T-helper 1 cell (primary cell): ENCODE data around the gene BTG1.
"Not testable (repeated sequence)": the region's sequence is repeated elsewhere in the genome, so short reads cannot be mapped to it uniquely, and the experiment has no call there.

ENCODE experiments used
- DNase-seq, 5 donors: peaks; one replicate each; pipeline ENCODE4 v3.0.0-alpha.2; 2012 to 2020

The BTG1 gene

DNA sequence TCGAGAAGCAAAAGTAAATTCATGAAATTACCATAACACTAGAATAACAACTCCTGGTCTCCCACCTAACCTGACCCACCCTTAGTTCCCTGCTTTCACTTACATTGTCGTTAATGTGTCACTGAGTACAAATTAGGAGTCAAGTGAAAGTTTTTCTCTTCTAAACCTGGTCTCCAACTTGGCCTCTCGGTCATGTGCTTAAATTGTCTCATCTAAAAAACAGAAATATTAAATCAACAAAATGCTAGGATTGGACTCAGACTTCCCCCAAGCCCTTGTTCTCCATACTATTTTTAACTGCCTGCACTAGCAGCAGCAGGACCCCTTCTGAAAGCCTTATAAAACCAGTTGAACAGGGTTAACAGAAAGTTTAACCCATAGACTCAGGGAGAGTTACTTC lies 1.8 kb upstream of the BTG1 start:
- DNase-seq, result no peak

GRCh38 chr12:92146497-92147224 lies 1.0 kb upstream of the BTG1 start:
- no peak for DNase-seq

DNA sequence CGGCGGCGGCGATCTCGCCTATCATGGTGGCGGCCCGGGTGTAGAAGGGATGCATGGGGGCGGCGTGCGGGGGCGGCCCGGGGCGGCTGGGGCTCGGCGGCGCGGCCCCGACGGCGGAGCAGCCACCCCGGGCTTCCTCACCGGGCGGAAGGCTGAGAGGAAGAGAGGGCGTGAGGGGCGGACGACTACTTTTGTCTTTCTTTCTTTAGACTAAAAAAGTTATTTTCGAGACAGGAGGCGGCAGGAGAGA lies 240 bp downstream of the BTG1 start:
- DNase-seq, result peak in 1 of 5 donors; percentile 20

DNA sequence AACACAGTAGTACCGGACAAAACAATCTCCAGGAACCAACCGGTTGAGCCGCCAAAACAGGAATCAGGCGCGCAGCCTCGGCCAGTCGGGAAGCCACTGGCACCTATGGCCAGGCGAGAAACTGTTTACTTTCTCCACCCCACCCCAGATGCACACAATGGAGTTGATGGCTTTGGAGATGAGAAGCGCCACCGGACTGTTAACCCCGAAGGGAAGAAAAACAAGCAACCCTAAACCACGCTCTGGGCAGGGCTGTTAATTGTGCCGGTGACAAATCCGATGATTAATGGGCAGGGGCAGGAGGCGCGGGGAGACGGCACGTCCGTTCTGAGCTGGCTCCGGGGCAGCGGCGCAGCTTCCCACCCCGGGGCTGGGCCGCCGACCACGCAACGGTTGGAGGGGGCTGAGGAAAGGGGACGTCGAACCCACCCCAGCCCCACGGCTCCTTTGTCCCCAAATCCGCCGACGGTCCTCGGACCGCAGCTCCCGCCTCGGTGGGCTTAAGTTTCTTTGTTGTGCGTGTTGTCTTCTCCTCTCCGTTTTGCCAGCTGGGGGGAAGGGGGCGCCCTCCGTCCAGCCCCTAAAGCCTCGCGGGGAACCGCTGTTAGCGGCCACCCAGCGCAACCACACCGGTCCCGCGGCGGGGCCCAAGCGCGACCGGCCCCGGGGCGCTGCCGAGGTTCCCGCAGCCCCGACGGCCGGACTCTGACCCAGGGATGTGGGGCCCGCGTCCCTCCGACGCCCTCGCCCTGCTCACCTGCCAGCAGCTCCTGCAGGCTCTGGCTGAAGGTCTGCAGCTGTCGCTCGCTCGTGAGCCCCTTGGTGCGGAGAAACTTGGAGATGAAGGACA lies 790 bp downstream of the BTG1 start:
- peak; percentile 10 to 57 (median 30) for DNase-seq

DNA sequence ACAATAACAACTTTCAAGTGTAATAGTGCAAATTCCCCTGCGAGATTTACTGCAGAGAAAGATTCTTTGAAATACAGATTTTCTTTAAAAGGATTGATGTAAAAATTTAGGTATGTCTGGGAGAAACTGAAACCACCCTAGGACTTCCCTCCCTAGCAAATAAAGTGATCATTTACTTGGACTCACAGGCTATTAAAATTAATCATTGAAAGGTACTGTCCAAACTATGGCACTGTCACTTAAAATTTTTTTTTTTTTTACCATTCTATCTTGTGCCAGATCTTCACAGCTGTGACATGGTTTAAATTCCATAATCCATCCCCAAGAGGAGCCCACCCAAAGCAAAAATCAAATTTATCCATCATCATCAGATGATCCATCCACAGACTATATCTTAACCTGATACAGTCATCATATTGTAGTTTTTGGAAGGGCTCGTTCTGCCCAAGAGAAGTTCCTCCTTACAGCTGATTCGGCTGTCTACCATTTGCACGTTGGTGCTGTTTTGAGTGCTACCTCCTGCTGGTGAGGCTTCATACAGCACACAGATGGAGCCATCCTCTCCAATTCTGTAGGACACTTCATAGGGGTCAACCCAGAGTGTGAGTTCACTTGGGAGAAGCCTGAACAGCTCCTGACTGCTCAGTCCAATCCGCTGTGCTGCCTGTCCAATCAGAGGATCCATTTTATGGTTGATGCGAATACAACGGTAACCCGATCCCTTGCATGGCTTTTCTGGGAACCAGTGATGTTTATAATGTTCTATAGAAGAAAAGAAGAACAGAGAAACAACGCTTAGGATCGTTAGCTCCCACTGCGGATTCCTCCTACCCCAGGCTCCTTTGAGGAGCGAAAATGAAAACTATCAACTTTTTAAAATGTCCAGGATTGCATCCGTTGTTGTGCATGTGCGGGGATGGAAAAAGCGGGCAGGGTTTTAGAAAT lies 1.7 kb downstream of the BTG1 start:
- DNase-seq, result peak; percentile 30 to 86 (median 52)

DNA sequence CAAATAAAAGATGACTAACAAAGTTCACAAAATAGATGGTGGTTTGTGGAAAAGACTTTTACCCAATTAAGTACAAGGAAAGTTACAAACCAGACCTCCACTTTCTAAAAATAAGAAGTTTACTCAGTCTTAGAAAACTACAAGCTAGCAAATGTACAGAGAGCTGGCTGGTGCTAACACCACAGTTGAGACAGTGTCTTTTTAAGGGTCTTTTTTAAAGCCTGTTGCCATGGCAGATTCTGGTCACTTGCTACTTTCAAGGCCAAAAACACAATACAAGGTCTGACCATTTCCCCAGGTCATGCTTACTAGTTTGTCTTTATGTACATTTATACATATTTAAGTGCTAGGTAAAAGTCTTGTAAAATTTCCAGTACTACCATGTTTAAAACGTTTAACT lies 2.4 kb downstream of the BTG1 start:
- no peak for DNase-seq

- DNase-seq, result no peak
Measured at GRCh38 chr12:92142251-92142926, 3.3 kb downstream of the BTG1 start.

GRCh38 chr12:92141591-92142121 lies 4.0 kb downstream of the BTG1 start:
- DNase-seq, result peak in 1 of 5 donors; percentile 62

DNA sequence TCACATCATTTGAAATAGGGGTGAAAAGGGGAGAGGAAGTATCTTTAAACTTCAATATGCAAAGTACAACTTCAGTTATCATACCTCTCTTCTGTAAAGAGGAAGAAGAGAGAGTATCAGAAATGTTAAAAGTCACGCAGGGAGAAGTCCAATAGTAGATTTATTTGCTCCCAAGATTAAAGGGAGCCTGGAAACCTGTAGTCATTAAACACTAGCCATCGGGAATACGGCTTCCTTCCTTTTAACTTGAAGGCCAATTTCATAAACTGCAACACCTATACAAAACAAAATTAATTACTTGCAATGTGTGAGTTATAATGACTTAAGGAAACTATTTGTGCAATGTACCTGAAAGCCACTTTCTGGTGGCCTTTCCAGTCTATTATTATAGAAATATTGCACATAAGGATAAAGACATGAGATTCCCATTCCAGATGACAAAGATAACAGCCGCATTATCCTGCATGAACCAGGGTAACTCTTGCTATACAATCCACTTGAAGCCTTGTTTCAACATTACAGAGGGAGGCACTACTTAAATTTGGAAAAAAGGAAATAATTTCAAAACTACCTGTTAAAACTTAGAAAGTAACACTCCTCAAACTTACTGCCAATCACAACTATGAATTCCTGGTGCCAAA lies 4.6 kb downstream of the BTG1 start:
- no peak for DNase-seq

- DNase-seq, result no peak
Measured at GRCh38 chr12:92140156-92140555, 5.5 kb downstream of the BTG1 start.

- DNase-seq, result no peak
Measured at GRCh38 chr12:92139634-92140150, 6.0 kb downstream of the BTG1 start.

- no peak for DNase-seq
Measured at GRCh38 chr12:92138626-92139025, 7.0 kb downstream of the BTG1 start.

- no peak for DNase-seq
Measured at GRCh38 chr12:92138144-92138543, 7.5 kb downstream of the BTG1 start.

GRCh38 chr12:92136965-92137721 lies 8.5 kb downstream of the BTG1 start:
- DNase-seq, result peak in 1 of 5 donors; percentile 85

DNA sequence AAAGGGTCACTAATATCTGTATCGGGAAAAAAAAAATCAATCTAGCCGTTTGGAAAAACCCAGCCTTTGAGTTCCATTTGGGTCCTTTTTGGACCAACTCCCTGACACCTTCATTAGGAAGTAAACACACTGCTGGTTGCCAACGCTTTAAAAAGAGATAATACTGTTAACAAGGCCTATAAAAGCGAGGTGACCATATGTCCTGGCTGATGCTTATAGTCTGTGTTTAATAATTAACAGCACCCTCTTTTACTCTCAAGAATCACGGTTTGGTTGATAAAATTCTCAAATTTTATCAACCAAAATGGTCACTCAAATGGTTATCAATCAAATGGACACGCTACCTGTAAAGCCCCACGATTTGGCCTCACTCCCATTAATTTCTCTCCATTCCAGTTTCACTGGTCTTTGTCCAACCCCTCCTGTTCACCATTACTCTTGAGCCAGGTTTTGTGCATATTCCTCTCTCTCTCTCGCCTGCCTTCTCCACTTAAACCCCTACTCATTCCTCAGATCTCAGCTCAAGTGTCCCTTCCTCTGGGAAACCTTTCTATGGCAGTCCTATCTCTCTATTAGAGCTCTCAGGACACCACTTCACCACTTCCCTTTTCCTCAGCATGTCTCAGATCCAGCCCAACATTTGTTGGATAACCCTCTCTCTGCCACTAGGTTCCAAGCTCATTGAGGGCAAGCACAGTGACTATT lies 9.5 kb downstream of the BTG1 start:
- no peak for DNase-seq

DNA sequence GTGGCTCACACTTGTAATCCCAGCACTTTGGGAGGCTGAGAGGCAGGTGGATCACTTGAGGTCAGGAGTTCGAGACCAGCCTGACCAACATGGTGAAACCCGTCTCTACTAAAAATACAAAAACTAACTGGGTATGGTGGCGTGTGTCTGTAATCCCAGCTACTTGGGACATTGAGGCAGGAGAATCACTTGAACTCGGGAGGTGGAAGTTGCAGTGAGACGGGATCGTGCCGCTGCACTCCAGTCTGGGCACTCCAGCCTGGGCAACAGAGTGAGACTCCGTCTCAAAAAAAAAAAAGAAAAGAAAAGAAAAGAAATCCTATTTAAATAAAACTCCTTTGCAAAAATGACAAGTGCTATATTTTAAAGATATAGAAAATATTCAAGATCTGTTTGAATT lies 10.1 kb downstream of the BTG1 start:
- DNase-seq, result not testable (repeated sequence)

DNA sequence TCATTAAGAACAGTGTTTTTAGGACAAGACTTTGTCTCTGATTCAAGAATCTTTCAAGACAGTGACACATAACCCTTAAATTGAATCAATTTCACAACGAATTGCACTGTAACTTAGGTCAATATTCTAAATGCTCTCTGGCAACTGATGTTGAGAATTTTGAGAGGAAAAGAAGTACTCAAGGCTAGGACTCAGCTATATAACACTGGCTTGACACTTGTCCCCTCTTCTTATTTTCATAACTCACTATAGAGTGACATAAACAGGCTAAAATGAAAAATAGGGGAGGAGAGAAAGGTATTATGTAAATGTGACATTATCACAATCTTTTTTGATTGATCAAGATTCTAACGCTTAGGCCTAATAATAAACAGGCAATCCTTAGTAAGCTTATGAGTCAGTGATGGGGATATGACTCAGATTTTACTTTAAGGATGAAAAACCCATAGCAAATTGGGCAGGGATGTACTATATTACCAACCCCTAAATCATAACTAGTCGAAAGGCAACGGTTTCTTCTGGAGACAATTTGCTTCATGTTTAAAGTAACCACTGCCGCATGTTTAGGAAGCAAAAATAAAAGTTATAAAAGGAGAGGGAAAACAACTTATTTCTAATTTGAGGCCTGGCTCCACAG lies 10.9 kb downstream of the BTG1 start:
- peak in 1 of 5 donors; percentile 83 for DNase-seq

DNA sequence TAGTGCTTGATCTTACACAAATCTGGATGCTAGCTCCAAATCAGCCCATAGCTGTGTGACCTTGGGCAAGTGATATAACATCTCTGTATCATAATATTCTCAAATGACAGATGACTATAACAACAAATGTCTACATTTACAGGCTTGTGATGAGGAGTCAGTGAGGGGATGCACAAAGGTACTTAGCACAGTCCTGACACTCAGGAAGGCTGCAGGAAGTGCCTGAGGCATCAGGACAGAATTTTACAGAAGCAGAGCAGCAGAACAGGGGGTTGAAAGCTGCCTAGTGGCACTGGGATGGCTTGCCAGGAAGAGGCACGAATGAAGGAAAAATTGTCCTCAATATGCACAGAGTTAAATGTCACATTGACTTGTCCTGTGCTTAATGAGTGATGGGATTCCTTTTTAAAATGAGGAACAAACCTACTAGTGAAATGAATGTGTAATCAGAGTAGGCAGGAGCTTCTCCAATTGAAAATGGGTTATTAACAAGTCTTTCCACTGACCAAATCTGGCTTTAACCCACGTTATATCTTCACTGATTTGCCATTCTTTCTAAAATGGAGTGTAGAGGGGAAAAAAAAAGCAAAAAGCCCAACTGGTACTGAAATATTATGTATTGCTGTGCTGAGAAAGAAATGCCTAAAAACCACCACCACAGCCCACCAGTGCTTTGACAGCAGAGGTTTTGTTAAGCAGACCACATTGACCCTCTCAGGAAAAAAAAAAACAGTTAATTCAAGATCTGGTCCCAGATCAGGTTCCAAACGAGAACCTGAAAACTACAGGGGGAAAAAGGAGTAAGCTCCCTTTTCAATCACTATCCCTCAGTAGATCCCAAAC lies 11.6 kb downstream of the BTG1 start:
- DNase-seq, result no peak

GRCh38 chr12:92133171-92133570 lies 12.5 kb downstream of the BTG1 start:
- no peak for DNase-seq
